Measurements from ENCODE around the gene ABCA5. TPM values are rescaled to one million over a fixed set of nuclear protein-coding genes. Genes with fewer than 3 reads are reported as not detected.

The ABCA5 gene
- total and polyA plus RNA-seq, 2 of the 13 experiments (the other 11 are each of a cell fraction or from before 2014, with no cell fraction given), result 9.7 to 10.1 TPM

GRCh38 chr17:69326377-69327059, 415 bp downstream of the ABCA5 start (continued):
- TF ChIP-seq, protein P1, sequence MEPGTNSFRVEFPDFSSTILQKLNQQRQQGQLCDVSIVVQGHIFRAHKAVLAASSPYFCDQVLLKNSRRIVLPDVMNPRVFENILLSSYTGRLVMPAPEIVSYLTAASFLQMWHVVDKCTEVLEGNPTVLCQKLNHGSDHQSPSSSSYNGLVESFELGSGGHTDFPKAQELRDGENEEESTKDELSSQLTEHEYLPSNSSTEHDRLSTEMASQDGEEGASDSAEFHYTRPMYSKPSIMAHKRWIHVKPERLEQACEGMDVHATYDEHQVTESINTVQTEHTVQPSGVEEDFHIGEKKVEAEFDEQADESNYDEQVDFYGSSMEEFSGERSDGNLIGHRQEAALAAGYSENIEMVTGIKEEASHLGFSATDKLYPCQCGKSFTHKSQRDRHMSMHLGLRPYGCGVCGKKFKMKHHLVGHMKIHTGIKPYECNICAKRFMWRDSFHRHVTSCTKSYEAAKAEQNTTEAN (CRISPR knock-in tag; conservative IDR thresholded peaks at IDR 0.05), result no peak
- TF ChIP-seq NFIB (CRISPR knock-in tag; IDR thresholded peaks at IDR 0.05; ENCODE audit: borderline replicate concordance) (no peak), MLXIP (CRISPR knock-in tag; IDR thresholded peaks at IDR 0.05; ENCODE audit: borderline replicate concordance) (no peak), CREM (IDR thresholded peaks at IDR 0.05) (no peak), CREM (CRISPR knock-in tag; IDR thresholded peaks at IDR 0.05) (no peak), FOXA1 (IDR thresholded peaks at IDR 0.05) (no peak), FOXA1 (CRISPR knock-in tag; IDR thresholded peaks at IDR 0.05) (no peak), ZNF552 (CRISPR knock-in tag; IDR thresholded peaks at IDR 0.05; ENCODE audit: borderline replicate concordance) (no peak; the same call in 1 of the 2 replicates), ZBTB42 (CRISPR knock-in tag; IDR thresholded peaks at IDR 0.05) (0 out of 2 replicates have a peak, but pooled peaks have one; percentile 12), SATB2 (CRISPR knock-in tag; IDR thresholded peaks at IDR 0.05) (no peak), ZNF776 (CRISPR knock-in tag; IDR thresholded peaks at IDR 0.05) (peak; percentile 18; the same call in 1 of the 2 replicates), SRSF9 (IDR thresholded peaks at IDR 0.05; ENCODE audit: borderline replicate concordance, insufficient read depth, low read depth, low read length, poor library complexity, severe bottlenecking) (no peak), ZNF124 (CRISPR knock-in tag; IDR thresholded peaks at IDR 0.05) (no peak), ZHX1 (CRISPR knock-in tag; IDR thresholded peaks at IDR 0.05; ENCODE audit: low read depth) (no peak), RELA (CRISPR knock-in tag; IDR thresholded peaks at IDR 0.05) (no peak), RFXANK (CRISPR knock-in tag; IDR thresholded peaks at IDR 0.05) (0 out of 2 replicates have a peak, but pooled peaks have one; percentile 17), U2AF2 (IDR thresholded peaks at IDR 0.05; ENCODE audit: low read depth, low read length) (no peak), ZNF24 (IDR thresholded peaks at IDR 0.05) (no peak)
- TF ChIP-seq, protein P2, sequence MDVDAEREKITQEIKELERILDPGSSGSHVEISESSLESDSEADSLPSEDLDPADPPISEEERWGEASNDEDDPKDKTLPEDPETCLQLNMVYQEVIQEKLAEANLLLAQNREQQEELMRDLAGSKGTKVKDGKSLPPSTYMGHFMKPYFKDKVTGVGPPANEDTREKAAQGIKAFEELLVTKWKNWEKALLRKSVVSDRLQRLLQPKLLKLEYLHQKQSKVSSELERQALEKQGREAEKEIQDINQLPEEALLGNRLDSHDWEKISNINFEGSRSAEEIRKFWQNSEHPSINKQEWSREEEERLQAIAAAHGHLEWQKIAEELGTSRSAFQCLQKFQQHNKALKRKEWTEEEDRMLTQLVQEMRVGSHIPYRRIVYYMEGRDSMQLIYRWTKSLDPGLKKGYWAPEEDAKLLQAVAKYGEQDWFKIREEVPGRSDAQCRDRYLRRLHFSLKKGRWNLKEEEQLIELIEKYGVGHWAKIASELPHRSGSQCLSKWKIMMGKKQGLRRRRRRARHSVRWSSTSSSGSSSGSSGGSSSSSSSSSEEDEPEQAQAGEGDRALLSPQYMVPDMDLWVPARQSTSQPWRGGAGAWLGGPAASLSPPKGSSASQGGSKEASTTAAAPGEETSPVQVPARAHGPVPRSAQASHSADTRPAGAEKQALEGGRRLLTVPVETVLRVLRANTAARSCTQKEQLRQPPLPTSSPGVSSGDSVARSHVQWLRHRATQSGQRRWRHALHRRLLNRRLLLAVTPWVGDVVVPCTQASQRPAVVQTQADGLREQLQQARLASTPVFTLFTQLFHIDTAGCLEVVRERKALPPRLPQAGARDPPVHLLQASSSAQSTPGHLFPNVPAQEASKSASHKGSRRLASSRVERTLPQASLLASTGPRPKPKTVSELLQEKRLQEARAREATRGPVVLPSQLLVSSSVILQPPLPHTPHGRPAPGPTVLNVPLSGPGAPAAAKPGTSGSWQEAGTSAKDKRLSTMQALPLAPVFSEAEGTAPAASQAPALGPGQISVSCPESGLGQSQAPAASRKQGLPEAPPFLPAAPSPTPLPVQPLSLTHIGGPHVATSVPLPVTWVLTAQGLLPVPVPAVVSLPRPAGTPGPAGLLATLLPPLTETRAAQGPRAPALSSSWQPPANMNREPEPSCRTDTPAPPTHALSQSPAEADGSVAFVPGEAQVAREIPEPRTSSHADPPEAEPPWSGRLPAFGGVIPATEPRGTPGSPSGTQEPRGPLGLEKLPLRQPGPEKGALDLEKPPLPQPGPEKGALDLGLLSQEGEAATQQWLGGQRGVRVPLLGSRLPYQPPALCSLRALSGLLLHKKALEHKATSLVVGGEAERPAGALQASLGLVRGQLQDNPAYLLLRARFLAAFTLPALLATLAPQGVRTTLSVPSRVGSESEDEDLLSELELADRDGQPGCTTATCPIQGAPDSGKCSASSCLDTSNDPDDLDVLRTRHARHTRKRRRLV (CRISPR knock-in tag; IDR thresholded peaks at IDR 0.05), result no peak
